ENCODE results near the gene IMMP2L. TPM values are rescaled to one million over a fixed set of nuclear protein-coding genes. Genes with fewer than 3 reads are reported as not detected.

IMMP2L gene
- total RNA-seq, 4 donors from 2014 or later: 8.3 to 19.2 (median 17.8) TPM

DNA sequence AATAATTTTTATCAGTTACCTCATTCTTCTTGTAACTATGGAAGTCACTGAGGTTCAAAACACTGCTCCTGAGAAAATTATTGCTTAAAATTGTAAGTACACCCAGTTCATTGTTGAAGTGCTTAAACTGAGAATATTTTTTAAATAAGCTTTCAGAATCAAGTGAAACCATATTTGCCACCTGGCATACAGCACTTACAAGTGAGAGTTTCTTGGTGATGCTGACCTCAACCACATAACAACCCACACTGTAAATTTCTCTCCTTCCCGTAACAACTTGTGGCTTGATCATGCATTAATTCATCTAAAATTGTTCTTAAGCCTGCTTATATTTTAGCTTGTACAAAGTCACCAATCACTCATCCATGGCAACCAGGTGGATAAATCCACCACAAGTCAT is 34.0 kb downstream of the IMMP2L start:
- in situ Hi-C loops (cut with MboI; ENCODE audit: low sequenced_read_pairs in 4 of 4) (no loop called here), intact Hi-C loops (cut with DNase I; ENCODE audit: low total_unique reads) (loop anchor here (5.0 kb wide), 1 partner anchor 34 kb away; the partner anchor contains the start of gene IMMP2L)
- H3K27me3 ChIP-seq: no peaks in the 10 kb centered on the region
- no peak overlapping the region for H3K4me3 ChIP-seq
- H3K36me3 ChIP-seq: no peaks in the 10 kb centered on the region
- peaks cover 22 to 28% of the 10 kb centered on the region in 2 donors for H3K4me1 ChIP-seq
- H3K27ac ChIP-seq: no peak overlapping the region
- no peak for DNase-seq
- no peak for ATAC-seq
- TF ChIP-seq POLR2A (IDR thresholded peaks at IDR 0.05): no peak
- TF ChIP-seq, protein P1, sequence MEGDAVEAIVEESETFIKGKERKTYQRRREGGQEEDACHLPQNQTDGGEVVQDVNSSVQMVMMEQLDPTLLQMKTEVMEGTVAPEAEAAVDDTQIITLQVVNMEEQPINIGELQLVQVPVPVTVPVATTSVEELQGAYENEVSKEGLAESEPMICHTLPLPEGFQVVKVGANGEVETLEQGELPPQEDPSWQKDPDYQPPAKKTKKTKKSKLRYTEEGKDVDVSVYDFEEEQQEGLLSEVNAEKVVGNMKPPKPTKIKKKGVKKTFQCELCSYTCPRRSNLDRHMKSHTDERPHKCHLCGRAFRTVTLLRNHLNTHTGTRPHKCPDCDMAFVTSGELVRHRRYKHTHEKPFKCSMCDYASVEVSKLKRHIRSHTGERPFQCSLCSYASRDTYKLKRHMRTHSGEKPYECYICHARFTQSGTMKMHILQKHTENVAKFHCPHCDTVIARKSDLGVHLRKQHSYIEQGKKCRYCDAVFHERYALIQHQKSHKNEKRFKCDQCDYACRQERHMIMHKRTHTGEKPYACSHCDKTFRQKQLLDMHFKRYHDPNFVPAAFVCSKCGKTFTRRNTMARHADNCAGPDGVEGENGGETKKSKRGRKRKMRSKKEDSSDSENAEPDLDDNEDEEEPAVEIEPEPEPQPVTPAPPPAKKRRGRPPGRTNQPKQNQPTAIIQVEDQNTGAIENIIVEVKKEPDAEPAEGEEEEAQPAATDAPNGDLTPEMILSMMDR (IDR thresholded peaks at IDR 0.05 in 4 of 5, conservative IDR thresholded peaks at IDR 0.05 in 1 of 5): no peak
- H3K9me3 ChIP-seq: no peaks in the 10 kb centered on the region

DNA sequence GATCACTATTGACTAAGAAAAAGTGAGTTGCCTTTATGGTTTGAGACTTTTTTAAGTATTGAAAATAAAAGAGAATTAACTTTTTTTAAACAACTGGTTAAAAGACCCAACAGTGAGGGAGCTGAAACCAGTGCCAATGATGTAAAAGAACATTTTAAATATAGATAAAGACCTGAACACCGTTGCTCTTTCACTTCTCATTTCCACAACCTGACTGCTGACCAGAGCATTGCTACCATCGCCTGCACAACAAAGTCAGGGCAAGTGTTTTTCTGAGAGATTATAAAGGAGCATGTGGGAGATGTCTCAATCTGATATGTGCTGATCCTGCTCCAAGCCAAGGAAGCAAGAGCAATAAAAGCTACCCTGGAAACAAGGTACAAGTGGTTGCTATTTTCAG is 34.7 kb downstream of the IMMP2L start:
- ATAC-seq (peak; percentile 59 to 63), DNase-seq (no peak)
- no peaks in the 10 kb centered on the region for H3K27me3 ChIP-seq
- H3K4me3 ChIP-seq: no peak overlapping the region
- H3K9me3 ChIP-seq: no peaks in the 10 kb centered on the region
- intact Hi-C loops (cut with DNase I; ENCODE audit: low total_unique reads): loop anchor here (5.0 kb wide), 1 partner anchor 35 kb away; the partner anchor contains the start of gene IMMP2L
- in situ Hi-C loops (cut with MboI; ENCODE audit: low sequenced_read_pairs in 4 of 4): no loop called here
- TF ChIP-seq, protein P1 (IDR thresholded peaks at IDR 0.05 in 4 of 5, conservative IDR thresholded peaks at IDR 0.05 in 1 of 5): no peak
- no peak overlapping the region for H3K27ac ChIP-seq
- H3K36me3 ChIP-seq: no peaks in the 10 kb centered on the region
- H3K4me1 ChIP-seq: peaks cover 16 to 20% of the 10 kb centered on the region in 2 donors

DNA sequence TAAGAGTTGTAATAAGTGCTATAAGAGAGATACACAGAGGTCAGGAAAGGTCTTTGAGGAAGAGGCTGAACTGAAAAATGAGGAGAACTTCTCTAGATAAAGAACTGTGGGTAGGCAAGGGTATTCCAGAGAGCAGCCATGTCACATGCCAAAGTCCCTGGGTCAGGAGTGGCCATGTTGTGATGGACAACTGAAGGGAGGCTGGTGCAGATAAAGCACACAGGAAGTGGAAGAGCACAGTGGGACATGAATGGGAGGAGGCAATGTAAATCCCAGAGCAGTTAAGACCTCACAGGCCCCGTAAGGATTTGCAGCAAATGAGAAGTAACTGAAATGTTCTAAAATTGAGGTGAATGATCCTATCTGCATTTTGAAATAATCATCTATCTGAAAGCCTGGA is 37.2 kb downstream of the IMMP2L start:
- ATAC-seq: no peak

DNA sequence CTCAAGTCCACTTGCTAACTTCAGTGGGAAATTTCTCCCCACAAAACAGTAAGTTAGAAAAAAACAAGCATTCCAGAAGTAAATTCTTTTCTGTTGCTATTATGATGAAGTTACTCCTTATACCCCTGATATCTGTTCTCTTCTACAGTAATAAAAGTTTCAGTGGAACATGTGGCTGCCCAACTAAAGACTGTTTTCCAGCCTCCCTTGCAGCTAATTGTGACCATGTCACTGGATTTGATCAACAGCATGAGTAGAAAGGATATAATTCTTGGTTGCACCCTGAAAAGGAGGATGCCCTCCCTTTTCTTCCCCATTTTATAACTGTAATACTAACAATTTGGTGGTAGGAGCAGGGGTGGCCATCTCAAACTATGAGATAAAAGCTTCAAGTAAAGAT is 40.6 kb downstream of the IMMP2L start:
- intact Hi-C loops (cut with DNase I; ENCODE audit: low total_unique reads) (no loop called here), in situ Hi-C loops (cut with MboI; ENCODE audit: low sequenced_read_pairs in 4 of 4) (no loop called here)
- H3K36me3 ChIP-seq: no peaks in the 10 kb centered on the region
- no peak overlapping the region for H3K27ac ChIP-seq
- no peak for TF ChIP-seq POLR2A (IDR thresholded peaks at IDR 0.05)
- TF ChIP-seq, protein P1 (IDR thresholded peaks at IDR 0.05 in 4 of 5, conservative IDR thresholded peaks at IDR 0.05 in 1 of 5): no peak
- DNase-seq (no peak), ATAC-seq (no peak)
- H3K4me1 ChIP-seq: peaks cover 0 to 9% of the 10 kb centered on the region in 2 donors
- H3K4me3 ChIP-seq: no peak overlapping the region
- H3K9me3 ChIP-seq: no peaks in the 10 kb centered on the region
- no peaks in the 10 kb centered on the region for H3K27me3 ChIP-seq

More for the DNA sequence above, 37.2 kb downstream of the IMMP2L start:
- Histone ChIP-seq H3K36me3 (no peaks in the 10 kb centered on the region), H3K4me1 (peaks cover 4 to 7% of the 10 kb centered on the region in 2 donors), H3K27me3 (no peaks in the 10 kb centered on the region), H3K27ac (no peak overlapping the region), H3K9me3 (no peaks in the 10 kb centered on the region), H3K4me3 (no peak overlapping the region)
- DNase-seq: no peak
- TF ChIP-seq, protein P1 (IDR thresholded peaks at IDR 0.05 in 4 of 5, conservative IDR thresholded peaks at IDR 0.05 in 1 of 5): no peak
- no peak for TF ChIP-seq POLR2A (IDR thresholded peaks at IDR 0.05)
- in situ Hi-C loops (cut with MboI; ENCODE audit: low sequenced_read_pairs in 4 of 4) (no loop called here), intact Hi-C loops (cut with DNase I; ENCODE audit: low total_unique reads) (loop anchor here (5.0 kb wide), 1 partner anchor 37 kb away; the partner anchor contains the start of gene IMMP2L)

DNA sequence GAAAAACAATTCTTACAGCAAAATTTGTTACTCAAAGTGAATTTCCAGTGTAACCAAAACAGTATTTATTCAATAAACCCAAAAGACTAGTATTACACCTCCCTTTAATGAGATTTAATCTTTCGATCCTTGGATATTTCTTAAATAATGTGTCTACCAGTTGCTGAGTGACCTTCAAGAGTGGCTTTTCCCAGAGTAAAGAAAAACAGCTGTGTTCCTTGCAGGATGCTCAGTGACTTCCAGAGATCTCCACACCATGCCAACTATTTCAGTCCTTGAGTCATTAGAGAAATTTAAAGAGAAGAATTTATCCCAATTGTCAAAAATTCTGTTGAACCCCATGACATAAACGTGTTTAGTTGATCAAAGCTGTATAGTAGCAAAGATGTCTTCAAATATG is 44.0 kb downstream of the IMMP2L start:
- in situ Hi-C loops (cut with MboI; ENCODE audit: low sequenced_read_pairs in 4 of 4): no loop called here
- H3K27me3 ChIP-seq: no peaks in the 10 kb centered on the region
- TF ChIP-seq, protein P1 (IDR thresholded peaks at IDR 0.05 in 4 of 5, conservative IDR thresholded peaks at IDR 0.05 in 1 of 5): no peak
- no peak for TF ChIP-seq POLR2A (IDR thresholded peaks at IDR 0.05)
- ATAC-seq: no peak
- no peaks in the 10 kb centered on the region for H3K9me3 ChIP-seq
- H3K27ac ChIP-seq: no peak overlapping the region
- H3K4me1 ChIP-seq: peaks cover 0 to 15% of the 10 kb centered on the region in 2 donors
- no peaks in the 10 kb centered on the region for H3K36me3 ChIP-seq
- intact Hi-C loops (cut with DNase I; ENCODE audit: low total_unique reads): no loop called here
- DNase-seq: no peak
- no peak overlapping the region for H3K4me3 ChIP-seq

Data from gastrocnemius medialis (tissue), 4 donors.